ENCODE measurements around the gene MAPKAP1. TPM values are rescaled to one million over a fixed set of nuclear protein-coding genes. Genes with fewer than 3 reads are reported as not detected.

Gene MAPKAP1
- total and polyA plus RNA-seq, 9 of the 15 experiments (the other 6 are each of a cell fraction or from before 2014, with no cell fraction given) = 2.6 to 82.1 (median 61.1) TPM

DNA sequence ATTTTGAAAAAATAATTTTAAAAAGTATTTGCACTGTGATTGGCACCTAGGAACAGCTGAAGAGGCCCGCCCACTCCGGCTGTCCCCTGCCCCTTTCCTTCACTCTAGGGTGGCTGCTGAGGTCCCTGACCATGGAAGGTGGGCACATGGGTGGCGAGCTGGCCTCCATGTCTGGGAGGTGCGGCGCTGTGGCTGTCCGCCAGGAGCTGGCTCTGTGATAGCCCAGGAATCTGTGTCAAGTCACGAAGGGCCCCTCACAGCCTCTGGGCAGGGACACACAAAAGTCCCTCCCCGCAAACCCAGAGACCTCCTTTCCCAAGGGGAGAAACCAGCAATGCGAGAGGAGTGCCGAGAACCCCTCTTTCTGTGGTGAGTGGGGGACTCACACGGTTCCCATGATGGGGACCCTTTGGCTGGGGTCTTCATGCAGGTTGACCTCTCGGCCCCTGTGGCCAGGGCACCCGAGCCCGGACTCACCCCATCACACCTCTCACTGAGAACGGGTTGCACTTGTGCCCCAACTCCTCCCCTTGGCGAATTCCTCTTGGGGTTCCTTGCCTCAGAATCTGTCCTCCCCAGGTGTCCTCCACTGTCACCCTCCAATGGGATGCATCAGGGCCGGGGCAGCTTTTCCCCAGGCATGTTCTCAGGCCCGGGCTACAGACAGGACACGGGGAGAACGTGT lies 277.4 kb downstream of the MAPKAP1 start:
- ATAC-seq (no peak), FAIRE-seq (no peak), DNase-seq (ENCODE audit: extremely low read depth in 1 of 4, low spot score in 3 of 4) (no peak)
- Histone ChIP-seq H3K36me3 (ENCODE audit: control insufficient read depth, insufficient read depth, low read length) (no peaks in the 10 kb centered on the region), H4K20me1 (replicated peaks; ENCODE audit: control insufficient read depth, insufficient read depth, low read length) (no peaks in the 10 kb centered on the region), H3K4me2 (ENCODE audit: insufficient read depth, low read length) (no peak overlapping the region), H3K27ac (ENCODE audit: extremely low read depth, low read depth, low read length) (no peak overlapping the region), H3K4me3 (no peak overlapping the region), H3K4me1 (replicated peaks in 1 of 2; ENCODE audit: control insufficient read depth in 2 of 2, insufficient read depth in 2 of 2, low read length in 2 of 2) (peaks cover 6 to 54% of the 10 kb centered on the region in 2 experiments; a peak in 3 of 5 replicates), H3K9ac (ENCODE audit: insufficient read depth in 1 of 2, low read depth in 2 of 2, low read length in 2 of 2) (no peak overlapping the region), H3K9me1 (ENCODE audit: control insufficient read depth, insufficient read depth, low read length) (no peaks in the 10 kb centered on the region), H3K9me3 (replicated peaks; ENCODE audit: control insufficient read depth, insufficient read depth, low read depth, low read length) (no peaks in the 10 kb centered on the region), H3K27me3 (ENCODE audit: control insufficient read depth in 2 of 2, insufficient read depth in 2 of 2, low read length in 2 of 2) (no peaks in the 10 kb centered on the region), H3K79me2 (ENCODE audit: control insufficient read depth, insufficient read depth, low read length) (no peaks in the 10 kb centered on the region), H2AFZ (ENCODE audit: low read depth, low read length) (no peak overlapping the region)
- intact Hi-C loops (cut with micrococcal nuclease) = loop anchor here (5.0 kb wide), 2 partner anchors 43 to 108 kb away; no protein-coding TSS in a partner anchor
- 58% methylated on average over 17 of the region's 20 CpGs for WGBS (ENCODE audit: insufficient coverage, low coverage, missing lambda C conversion rate)
- BruUV-seq (replicated peaks) = no TSS peak
- ChIA-PET CTCF (ENCODE audit: low intra/inter-chr PET ratio) (no interaction called here), POLR2A (interaction anchor here (0.7 kb wide), 1 partner anchor 211 kb away, joined by 3 read pairs; no protein-coding TSS in a partner anchor)
- in situ Hi-C loops (cut with MboI) = loop anchor here (10.0 kb wide), 1 partner anchor 205 kb away; no protein-coding TSS in a partner anchor
- TF ChIP-seq CXXC5 (CRISPR knock-in tag; IDR thresholded peaks at IDR 0.05) = no peak
- TF ChIP-seq, protein P1, sequence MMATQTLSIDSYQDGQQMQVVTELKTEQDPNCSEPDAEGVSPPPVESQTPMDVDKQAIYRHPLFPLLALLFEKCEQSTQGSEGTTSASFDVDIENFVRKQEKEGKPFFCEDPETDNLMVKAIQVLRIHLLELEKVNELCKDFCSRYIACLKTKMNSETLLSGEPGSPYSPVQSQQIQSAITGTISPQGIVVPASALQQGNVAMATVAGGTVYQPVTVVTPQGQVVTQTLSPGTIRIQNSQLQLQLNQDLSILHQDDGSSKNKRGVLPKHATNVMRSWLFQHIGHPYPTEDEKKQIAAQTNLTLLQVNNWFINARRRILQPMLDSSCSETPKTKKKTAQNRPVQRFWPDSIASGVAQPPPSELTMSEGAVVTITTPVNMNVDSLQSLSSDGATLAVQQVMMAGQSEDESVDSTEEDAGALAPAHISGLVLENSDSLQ (IDR thresholded peaks at IDR 0.05) = peak; percentile 22; the same call in 1 of the 2 replicates

Data from K562 (cell line).